ENCODE measurements around the gene DSCAML1. TPM values are rescaled to one million over a fixed set of nuclear protein-coding genes. Genes with fewer than 3 reads are reported as not detected.

The DSCAML1 gene
- total RNA-seq, 2 donors from 2014 or later: 0.21 to 0.92 TPM

- Mint-ChIP-seq H3K4me1 (peaks cover 2% of the 10 kb centered on the region), H3K27me3 (peaks cover 61% of the 10 kb centered on the region), H3K36me3 (ENCODE audit: low read depth) (peaks cover 6% of the 10 kb centered on the region), H3K27ac (no peak overlapping the region), H3K4me3 (no peak overlapping the region)
- no peak for DNase-seq
- ATAC-seq: no peak
- no peaks in the 10 kb centered on the region for H3K9me3 ChIP-seq (ENCODE audit: control insufficient read depth, low read length, poor library complexity, severe bottlenecking)
Measured at GRCh38 chr11:117685566-117685965, 111.5 kb downstream of the DSCAML1 start.

- ATAC-seq: no peak
- H3K4me1 Mint-ChIP-seq: peaks cover 2% of the 10 kb centered on the region
- DNase-seq: no peak
- no peak overlapping the region for H3K4me3 Mint-ChIP-seq
- peaks cover 6% of the 10 kb centered on the region for H3K36me3 Mint-ChIP-seq (ENCODE audit: low read depth)
- H3K27me3 Mint-ChIP-seq: peaks cover 61% of the 10 kb centered on the region
- no peaks in the 10 kb centered on the region for H3K9me3 ChIP-seq (ENCODE audit: control insufficient read depth, low read length, poor library complexity, severe bottlenecking)
- no peak overlapping the region for H3K27ac Mint-ChIP-seq
Measured at GRCh38 chr11:117684731-117685130, 112.3 kb downstream of the DSCAML1 start.

GRCh38 chr11:117684111-117684510 is 112.9 kb downstream of the DSCAML1 start:
- Mint-ChIP-seq H3K4me1 (peaks cover 2% of the 10 kb centered on the region), H3K4me3 (no peak overlapping the region), H3K27me3 (peaks cover 55% of the 10 kb centered on the region), H3K27ac (no peak overlapping the region), H3K36me3 (ENCODE audit: low read depth) (peaks cover 6% of the 10 kb centered on the region)
- no peak for ATAC-seq
- H3K9me3 ChIP-seq (ENCODE audit: control insufficient read depth, low read length, poor library complexity, severe bottlenecking): no peaks in the 10 kb centered on the region
- DNase-seq: no peak

- peaks cover 6% of the 10 kb centered on the region for H3K4me1 Mint-ChIP-seq
- no peak for DNase-seq
- no peak overlapping the region for H3K27ac Mint-ChIP-seq
- H3K27me3 Mint-ChIP-seq: peaks cover 58% of the 10 kb centered on the region
- H3K4me3 Mint-ChIP-seq: no peak overlapping the region
- ATAC-seq: no peak
- H3K9me3 ChIP-seq (ENCODE audit: control insufficient read depth, low read length, poor library complexity, severe bottlenecking): no peaks in the 10 kb centered on the region
- no peaks in the 10 kb centered on the region for H3K36me3 Mint-ChIP-seq (ENCODE audit: low read depth)
Measured at GRCh38 chr11:117681438-117681837, 115.6 kb downstream of the DSCAML1 start.

- H3K36me3 Mint-ChIP-seq (ENCODE audit: low read depth): no peaks in the 10 kb centered on the region
Measured at GRCh38 chr11:117679461-117679860, 117.6 kb downstream of the DSCAML1 start.

GRCh38 chr11:117678658-117679406 is 118.2 kb downstream of the DSCAML1 start:
- Mint-ChIP-seq H3K36me3 (ENCODE audit: low read depth) (no peaks in the 10 kb centered on the region), H3K27me3 (peaks cover 50% of the 10 kb centered on the region), H3K27ac (no peak overlapping the region), H3K4me3 (no peak overlapping the region), H3K4me1 (peaks cover 9% of the 10 kb centered on the region)
- ATAC-seq: no peak
- H3K9me3 ChIP-seq (ENCODE audit: control insufficient read depth, low read length, poor library complexity, severe bottlenecking): no peaks in the 10 kb centered on the region
- no peak for DNase-seq

More at GRCh38 chr11:117679461-117679860, 117.6 kb downstream of the DSCAML1 start:
- Mint-ChIP-seq H3K4me3 (no peak overlapping the region), H3K4me1 (peaks cover 9% of the 10 kb centered on the region), H3K27me3 (peaks cover 48% of the 10 kb centered on the region), H3K27ac (no peak overlapping the region)
- DNase-seq: no peak
- H3K9me3 ChIP-seq (ENCODE audit: control insufficient read depth, low read length, poor library complexity, severe bottlenecking): no peaks in the 10 kb centered on the region
- ATAC-seq: no peak

- ATAC-seq (no peak), DNase-seq (no peak)
- Mint-ChIP-seq H3K27ac (no peak overlapping the region), H3K4me1 (peaks cover 9% of the 10 kb centered on the region), H3K27me3 (peaks cover 52% of the 10 kb centered on the region), H3K36me3 (ENCODE audit: low read depth) (no peaks in the 10 kb centered on the region), H3K4me3 (no peak overlapping the region)
- no peaks in the 10 kb centered on the region for H3K9me3 ChIP-seq (ENCODE audit: control insufficient read depth, low read length, poor library complexity, severe bottlenecking)
Measured at GRCh38 chr11:117677729-117678310, 119.2 kb downstream of the DSCAML1 start.

- DNase-seq: no peak
- Mint-ChIP-seq H3K4me3 (no peak overlapping the region), H3K36me3 (ENCODE audit: low read depth) (no peaks in the 10 kb centered on the region), H3K27me3 (peaks cover 43% of the 10 kb centered on the region), H3K27ac (no peak overlapping the region), H3K4me1 (peaks cover 7% of the 10 kb centered on the region)
- ATAC-seq: no peak
- H3K9me3 ChIP-seq (ENCODE audit: control insufficient read depth, low read length, poor library complexity, severe bottlenecking): no peaks in the 10 kb centered on the region
Measured at GRCh38 chr11:117676501-117676900, 120.5 kb downstream of the DSCAML1 start.

- peaks cover 40% of the 10 kb centered on the region for H3K27me3 Mint-ChIP-seq
- ATAC-seq: no peak
- H3K36me3 Mint-ChIP-seq (ENCODE audit: low read depth): no peaks in the 10 kb centered on the region
- peak overlapping the region; percentile 19 for H3K27ac Mint-ChIP-seq
- no peak overlapping the region for H3K4me3 Mint-ChIP-seq
- H3K9me3 ChIP-seq (ENCODE audit: control insufficient read depth, low read length, poor library complexity, severe bottlenecking): no peaks in the 10 kb centered on the region
- peaks cover 6% of the 10 kb centered on the region for H3K4me1 Mint-ChIP-seq
- DNase-seq: no peak
Measured at GRCh38 chr11:117673602-117674001, 123.4 kb downstream of the DSCAML1 start.

GRCh38 chr11:117671370-117671769 is 125.6 kb downstream of the DSCAML1 start:
- H3K27ac Mint-ChIP-seq: no peak overlapping the region
- ATAC-seq: no peak
- DNase-seq: no peak

GRCh38 chr11:117670924-117671323 is 126.1 kb downstream of the DSCAML1 start:
- H3K4me3 Mint-ChIP-seq: no peak overlapping the region
- H3K27me3 Mint-ChIP-seq: peaks cover 39% of the 10 kb centered on the region
- no peaks in the 10 kb centered on the region for H3K36me3 Mint-ChIP-seq (ENCODE audit: low read depth)
- no peak for ATAC-seq
- H3K4me1 Mint-ChIP-seq: peaks cover 2% of the 10 kb centered on the region
- no peaks in the 10 kb centered on the region for H3K9me3 ChIP-seq (ENCODE audit: control insufficient read depth, low read length, poor library complexity, severe bottlenecking)
- no peak overlapping the region for H3K27ac Mint-ChIP-seq
- no peak for DNase-seq

More at GRCh38 chr11:117671370-117671769, 125.6 kb downstream of the DSCAML1 start:
- Mint-ChIP-seq H3K36me3 (ENCODE audit: low read depth) (no peaks in the 10 kb centered on the region), H3K27me3 (peaks cover 38% of the 10 kb centered on the region), H3K4me1 (peaks cover 3% of the 10 kb centered on the region), H3K4me3 (no peak overlapping the region)
- H3K9me3 ChIP-seq (ENCODE audit: control insufficient read depth, low read length, poor library complexity, severe bottlenecking): no peaks in the 10 kb centered on the region

GRCh38 chr11:117670443-117670842 is 126.6 kb downstream of the DSCAML1 start:
- H3K9me3 ChIP-seq (ENCODE audit: control insufficient read depth, low read length, poor library complexity, severe bottlenecking): no peaks in the 10 kb centered on the region
- Mint-ChIP-seq H3K36me3 (ENCODE audit: low read depth) (no peaks in the 10 kb centered on the region), H3K4me3 (no peak overlapping the region), H3K4me1 (no peaks in the 10 kb centered on the region), H3K27me3 (peaks cover 39% of the 10 kb centered on the region), H3K27ac (no peak overlapping the region)
- ATAC-seq (no peak), DNase-seq (no peak)

- no peak for ATAC-seq
- peaks cover 4% of the 10 kb centered on the region for H3K4me1 Mint-ChIP-seq
- no peak for DNase-seq
- H3K9me3 ChIP-seq (ENCODE audit: control insufficient read depth, low read length, poor library complexity, severe bottlenecking): no peaks in the 10 kb centered on the region
- peaks cover 40% of the 10 kb centered on the region for H3K27me3 Mint-ChIP-seq
- H3K36me3 Mint-ChIP-seq (ENCODE audit: low read depth): no peaks in the 10 kb centered on the region
- H3K27ac Mint-ChIP-seq: no peak overlapping the region
- no peak overlapping the region for H3K4me3 Mint-ChIP-seq
Measured at GRCh38 chr11:117669616-117670015, 127.4 kb downstream of the DSCAML1 start.

- H3K27me3 Mint-ChIP-seq: peaks cover 38% of the 10 kb centered on the region
- peaks cover 4% of the 10 kb centered on the region for H3K4me1 Mint-ChIP-seq
- no peaks in the 10 kb centered on the region for H3K36me3 Mint-ChIP-seq (ENCODE audit: low read depth)
- H3K27ac Mint-ChIP-seq: no peak overlapping the region
- H3K4me3 Mint-ChIP-seq: no peak overlapping the region
- DNase-seq (no peak), ATAC-seq (no peak)
- no peaks in the 10 kb centered on the region for H3K9me3 ChIP-seq (ENCODE audit: control insufficient read depth, low read length, poor library complexity, severe bottlenecking)
Measured at GRCh38 chr11:117669062-117669461, 128.0 kb downstream of the DSCAML1 start.

Measured in T-helper 17 cell (primary cell).